Ovary (tissue), 3 donors: Measurements from ENCODE around the gene GPR55.

Experiments
- CTCF ChIP-seq, 3 donors: fragments of 450-650 bp in 2 of 3; fragments of 200-600 bp in 1 of 3; IDR thresholded peaks; one replicate each; pipeline versions ENCODE4 v1.5.1 to v1.8.0; 2016 to 2022; ENCODE audit warnings: antibody characterized with exemption in 3 of 3, mild to moderate bottlenecking in 1 of 3
- POLR2A ChIP-seq: fragments of 450-650 bp; IDR thresholded peaks from one replicate; pipeline ENCODE4 v1.6.1; 2017; ENCODE audit warnings: antibody characterized with exemption, mild to moderate bottlenecking, moderate library complexity
- donor health status: DM: no; HTN: no; CAD: no.

- TF ChIP-seq CTCF (IDR thresholded peaks at IDR 0.05) (no peak), POLR2A (no peak)
These were observed 6.0 kb upstream of the GPR55 start for GRCh38 chr2:230930928-230931555.
